ENCODE data around the gene KRT83. TPM values are rescaled to one million over a fixed set of nuclear protein-coding genes. Genes with fewer than 3 reads are reported as not detected.

The KRT83 gene
- polyA plus RNA-seq, 2 of the 4 experiments (the other 2 are of a cell fraction) = 20.4 to 44.8 TPM

- ChIA-PET POLR2A (interaction anchor here (0.6 to 11.7 kb wide), 18 partner anchors 9 to 726 kb away, joined by 3 to 383 read pairs (median 7); partner anchors contain the start of genes EIF4B, KRT7, KRT80 and NR4A1), CTCF (interaction anchor here (0.7 to 15.3 kb wide), 24 partner anchors 7 to 617 kb away, joined by 3 to 387 read pairs (median 20); partner anchors contain the start of gene KRT83)
- 6% methylated on average over 3 of the region's 3 CpGs for WGBS (ENCODE audit: missing lambda C conversion rate)
- ATAC-seq (peak; percentile 62 to 67), DNase-seq (ENCODE audit: low read depth in 1 of 2, low spot score in 1 of 2) (peak; percentile 94 to 100), FAIRE-seq (peak; percentile 100)
- Histone ChIP-seq H3K27ac (peak overlapping the region; percentile 96 to 100), H3K4me1 (peaks cover 83% of the 10 kb centered on the region), H3K4me2 (peak overlapping the region; percentile 84), H3K4me3 (no peak overlapping the region), H3K9me3 (no peaks in the 10 kb centered on the region)
- TF ChIP-seq JUNB (IDR thresholded peaks at IDR 0.05) (peak; percentile 96), HOXB13 (CRISPR knock-in tag; IDR thresholded peaks at IDR 0.05; ENCODE audit: low read depth) (no peak), CHD4 (IDR thresholded peaks at IDR 0.05; ENCODE audit: borderline replicate concordance) (no peak), USF2 (IDR thresholded peaks at IDR 0.05) (no peak), FOSL2 (IDR thresholded peaks at IDR 0.05) (peak; percentile 88), FOSL2 (CRISPR knock-in tag; IDR thresholded peaks at IDR 0.05) (peak; percentile 94), POLR2A (IDR thresholded peaks at IDR 0.05; ENCODE audit: low read length) (no peak), FOXS1 (CRISPR knock-in tag; IDR thresholded peaks at IDR 0.05) (no peak; the same call in none of the 2 replicates), SREBF2 (IDR thresholded peaks at IDR 0.05) (no peak), ZNF302 (CRISPR knock-in tag; IDR thresholded peaks at IDR 0.05) (no peak), HDAC2 (IDR thresholded peaks at IDR 0.05) (no peak), TP53 (CRISPR knock-in tag; IDR thresholded peaks at IDR 0.05) (no peak), TFCP2L1 (CRISPR knock-in tag; IDR thresholded peaks at IDR 0.05) (no peak), RFX5 (IDR thresholded peaks at IDR 0.05) (no peak), CTCF (IDR thresholded peaks at IDR 0.05) (no peak), NPAS2 (CRISPR knock-in tag; IDR thresholded peaks at IDR 0.05; ENCODE audit: borderline replicate concordance) (no peak), RCOR1 (IDR thresholded peaks at IDR 0.05; ENCODE audit: low read depth, low read length) (peak; percentile 9; the same call in 1 of the 2 replicates), RARB (CRISPR knock-in tag; IDR thresholded peaks at IDR 0.05) (peak; percentile 97), GATA3 (IDR thresholded peaks at IDR 0.05; ENCODE audit: borderline replicate concordance) (peak; percentile 97), HOXA7 (CRISPR knock-in tag; IDR thresholded peaks at IDR 0.05) (no peak), EP300 (IDR thresholded peaks at IDR 0.05) (peak; percentile 98 to 99), POLR2AphosphoS2 (conservative IDR thresholded peaks at IDR 0.05; ENCODE audit: low read length) (no peak), HEYL (CRISPR knock-in tag; IDR thresholded peaks at IDR 0.05) (peak; percentile 1; the same call in 1 of the 2 replicates), ZFP36 (IDR thresholded peaks at IDR 0.05; ENCODE audit: borderline replicate concordance, partially characterized antibody) (peak; percentile 50), MYC (IDR thresholded peaks at IDR 0.05; ENCODE audit: borderline replicate concordance, low read length) (no peak), KDM1A (IDR thresholded peaks at IDR 0.05; ENCODE audit: low read depth) (no peak), PHF8 (IDR thresholded peaks at IDR 0.05; ENCODE audit: borderline replicate concordance, low read depth) (no peak), MAX (IDR thresholded peaks at IDR 0.05) (peak; percentile 85)
- TF ChIP-seq, protein P1, sequence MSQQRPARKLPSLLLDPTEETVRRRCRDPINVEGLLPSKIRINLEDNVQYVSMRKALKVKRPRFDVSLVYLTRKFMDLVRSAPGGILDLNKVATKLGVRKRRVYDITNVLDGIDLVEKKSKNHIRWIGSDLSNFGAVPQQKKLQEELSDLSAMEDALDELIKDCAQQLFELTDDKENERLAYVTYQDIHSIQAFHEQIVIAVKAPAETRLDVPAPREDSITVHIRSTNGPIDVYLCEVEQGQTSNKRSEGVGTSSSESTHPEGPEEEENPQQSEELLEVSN (IDR thresholded peaks at IDR 0.05; ENCODE audit: borderline replicate concordance, low read depth) = peak; percentile 28; the same call in 1 of the 2 replicates
- TF ChIP-seq, protein P2, sequence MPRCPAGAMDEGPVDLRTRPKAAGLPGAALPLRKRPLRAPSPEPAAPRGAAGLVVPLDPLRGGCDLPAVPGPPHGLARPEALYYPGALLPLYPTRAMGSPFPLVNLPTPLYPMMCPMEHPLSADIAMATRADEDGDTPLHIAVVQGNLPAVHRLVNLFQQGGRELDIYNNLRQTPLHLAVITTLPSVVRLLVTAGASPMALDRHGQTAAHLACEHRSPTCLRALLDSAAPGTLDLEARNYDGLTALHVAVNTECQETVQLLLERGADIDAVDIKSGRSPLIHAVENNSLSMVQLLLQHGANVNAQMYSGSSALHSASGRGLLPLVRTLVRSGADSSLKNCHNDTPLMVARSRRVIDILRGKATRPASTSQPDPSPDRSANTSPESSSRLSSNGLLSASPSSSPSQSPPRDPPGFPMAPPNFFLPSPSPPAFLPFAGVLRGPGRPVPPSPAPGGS (IDR thresholded peaks at IDR 0.05) = peak; percentile 96; the same call in 2 of the 3 replicates
- TF ChIP-seq, protein P3, sequence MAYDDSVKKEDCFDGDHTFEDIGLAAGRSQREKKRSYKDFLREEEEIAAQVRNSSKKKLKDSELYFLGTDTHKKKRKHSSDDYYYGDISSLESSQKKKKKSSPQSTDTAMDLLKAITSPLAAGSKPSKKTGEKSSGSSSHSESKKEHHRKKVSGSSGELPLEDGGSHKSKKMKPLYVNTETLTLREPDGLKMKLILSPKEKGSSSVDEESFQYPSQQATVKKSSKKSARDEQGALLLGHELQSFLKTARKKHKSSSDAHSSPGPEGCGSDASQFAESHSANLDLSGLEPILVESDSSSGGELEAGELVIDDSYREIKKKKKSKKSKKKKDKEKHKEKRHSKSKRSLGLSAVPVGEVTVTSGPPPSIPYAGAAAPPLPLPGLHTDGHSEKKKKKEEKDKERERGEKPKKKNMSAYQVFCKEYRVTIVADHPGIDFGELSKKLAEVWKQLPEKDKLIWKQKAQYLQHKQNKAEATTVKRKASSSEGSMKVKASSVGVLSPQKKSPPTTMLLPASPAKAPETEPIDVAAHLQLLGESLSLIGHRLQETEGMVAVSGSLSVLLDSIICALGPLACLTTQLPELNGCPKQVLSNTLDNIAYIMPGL (CRISPR knock-in tag; IDR thresholded peaks at IDR 0.05; ENCODE audit: borderline replicate concordance) = no peak
- TF ChIP-seq, protein P4, sequence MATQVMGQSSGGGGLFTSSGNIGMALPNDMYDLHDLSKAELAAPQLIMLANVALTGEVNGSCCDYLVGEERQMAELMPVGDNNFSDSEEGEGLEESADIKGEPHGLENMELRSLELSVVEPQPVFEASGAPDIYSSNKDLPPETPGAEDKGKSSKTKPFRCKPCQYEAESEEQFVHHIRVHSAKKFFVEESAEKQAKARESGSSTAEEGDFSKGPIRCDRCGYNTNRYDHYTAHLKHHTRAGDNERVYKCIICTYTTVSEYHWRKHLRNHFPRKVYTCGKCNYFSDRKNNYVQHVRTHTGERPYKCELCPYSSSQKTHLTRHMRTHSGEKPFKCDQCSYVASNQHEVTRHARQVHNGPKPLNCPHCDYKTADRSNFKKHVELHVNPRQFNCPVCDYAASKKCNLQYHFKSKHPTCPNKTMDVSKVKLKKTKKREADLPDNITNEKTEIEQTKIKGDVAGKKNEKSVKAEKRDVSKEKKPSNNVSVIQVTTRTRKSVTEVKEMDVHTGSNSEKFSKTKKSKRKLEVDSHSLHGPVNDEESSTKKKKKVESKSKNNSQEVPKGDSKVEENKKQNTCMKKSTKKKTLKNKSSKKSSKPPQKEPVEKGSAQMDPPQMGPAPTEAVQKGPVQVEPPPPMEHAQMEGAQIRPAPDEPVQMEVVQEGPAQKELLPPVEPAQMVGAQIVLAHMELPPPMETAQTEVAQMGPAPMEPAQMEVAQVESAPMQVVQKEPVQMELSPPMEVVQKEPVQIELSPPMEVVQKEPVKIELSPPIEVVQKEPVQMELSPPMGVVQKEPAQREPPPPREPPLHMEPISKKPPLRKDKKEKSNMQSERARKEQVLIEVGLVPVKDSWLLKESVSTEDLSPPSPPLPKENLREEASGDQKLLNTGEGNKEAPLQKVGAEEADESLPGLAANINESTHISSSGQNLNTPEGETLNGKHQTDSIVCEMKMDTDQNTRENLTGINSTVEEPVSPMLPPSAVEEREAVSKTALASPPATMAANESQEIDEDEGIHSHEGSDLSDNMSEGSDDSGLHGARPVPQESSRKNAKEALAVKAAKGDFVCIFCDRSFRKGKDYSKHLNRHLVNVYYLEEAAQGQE (IDR thresholded peaks at IDR 0.05) = no peak
These were observed 40.8 kb downstream of the KRT83 start for GRCh38 chr12:52280319-52280795.
